Peyer's patch (tissue), 4 donors: ENCODE results near the gene MRPL48.

Experiments used
- CTCF ChIP-seq, 6 experiments: fragments of 450-650 bp in 4 of 6; fragments of 200-600 bp in 2 of 6; sonication (generic) in 1 of 6; IDR thresholded peaks; one replicate each; pipeline ENCODE4 v1.5.1; 2017 to 2019; ENCODE audit warnings: antibody characterized with exemption in 6 of 6, mild to moderate bottlenecking in 3 of 6, moderate library complexity in 1 of 6
- POLR2A ChIP-seq, 2 donors: fragments of 450-650 bp; IDR thresholded peaks; one replicate each; pipeline ENCODE4 v1.5.1; 2017; ENCODE audit warnings: antibody characterized with exemption in 2 of 2, mild to moderate bottlenecking in 2 of 2, moderate library complexity in 2 of 2

- TF ChIP-seq POLR2A (IDR thresholded peaks at IDR 0.05) (no peak), CTCF (IDR thresholded peaks at IDR 0.05) (no peak)
Observed at GRCh38 chr11:73752903-73753302, 34.8 kb upstream of the MRPL48 start.
